Measurements from ENCODE around the gene NUP98. TPM values are rescaled to one million over a fixed set of nuclear protein-coding genes. Genes with fewer than 3 reads are reported as not detected.

The NUP98 gene
- total and polyA plus RNA-seq, 10 of the 15 experiments (the other 5 are each of a cell fraction or from before 2014, with no cell fraction given) = 21.7 to 108 (median 78.9) TPM

- Histone ChIP-seq H3K27ac (ENCODE audit: control insufficient read depth, insufficient read depth) (no peak overlapping the region), H3K4me3 (no peak overlapping the region), H3K27me3 (replicated peaks in 1 of 2; ENCODE audit: control insufficient read depth in 2 of 2, insufficient read depth in 2 of 2, low read length in 1 of 2) (no peaks in the 10 kb centered on the region), H4K20me1 (ENCODE audit: control insufficient read depth, insufficient read depth) (no peaks in the 10 kb centered on the region), H3K79me2 (ENCODE audit: control insufficient read depth, insufficient read depth, low read length) (no peaks in the 10 kb centered on the region), H3K4me1 (ENCODE audit: control insufficient read depth, insufficient read depth, low read length) (no peaks in the 10 kb centered on the region), H3K9me3 (replicated peaks; ENCODE audit: control insufficient read depth, insufficient read depth, low read length) (no peaks in the 10 kb centered on the region), H3K9ac (ENCODE audit: control insufficient read depth, insufficient read depth, low read length) (no peak overlapping the region), H2AFZ (ENCODE audit: control insufficient read depth, low read depth, low read length) (no peak overlapping the region), H3K36me3 (ENCODE audit: control insufficient read depth in 2 of 2, insufficient read depth in 2 of 2, low read length in 1 of 2) (peaks cover 10 to 40% of the 10 kb centered on the region in 2 experiments), H3K4me2 (ENCODE audit: control insufficient read depth, insufficient read depth) (no peak overlapping the region)
- FAIRE-seq (no peak), ATAC-seq (no peak), DNase-seq (ENCODE audit: low read depth, low spot score) (no peak)
- 97% methylated on average over 3 of the region's 3 CpGs for WGBS (ENCODE audit: insufficient coverage, insufficient replicate concordance, low lambda C conversion rate, missing lambda C conversion rate)
- ChIA-PET CTCF (interaction anchor here (1.0 kb wide), 1 partner anchor 105 kb away, joined by 5 read pairs; the partner anchor contains the start of gene PGAP2), RAD21 (ENCODE audit: unreplicated experiment) (no interaction called here), POLR2A (interaction anchor here (0.6 kb wide), 1 partner anchor 12 kb away, joined by 4 read pairs; no protein-coding TSS in a partner anchor), SMC1A (ENCODE audit: uncharacterized antibody, unreplicated experiment) (interaction anchor here (0.7 kb wide), 1 partner anchor 92 kb away, joined by 3 read pairs; no protein-coding TSS in a partner anchor)
- TF ChIP-seq RELA (IDR thresholded peaks at IDR 0.05; ENCODE audit: borderline replicate concordance, partially characterized antibody) (no peak), E2F8 (IDR thresholded peaks at IDR 0.05; ENCODE audit: low read depth, partially characterized antibody) (no peak), ZNF622 (IDR thresholded peaks at IDR 0.05) (no peak), CEBPZ (IDR thresholded peaks at IDR 0.05; ENCODE audit: low read depth, low read length) (no peak), NKRF (conservative IDR thresholded peaks at IDR 0.05) (no peak), SUZ12 (IDR thresholded peaks at IDR 0.05; ENCODE audit: unreplicated experiment) (no peak), CHD4 (IDR thresholded peaks at IDR 0.05) (no peak), ATF3 (IDR thresholded peaks at IDR 0.05; ENCODE audit: borderline replicate concordance, extremely low read depth, low read depth, low read length) (no peak)
- no TSS peak for BruUV-seq (replicated peaks)
- intact Hi-C loops (cut with micrococcal nuclease; ENCODE audit: unreplicated experiment) = loop anchor here (5.0 kb wide), 1 partner anchor 39 kb away; no protein-coding TSS in a partner anchor
- in situ Hi-C loops (cut with MboI) = no loop called here
Observed at GRCh38 chr11:3703383-3703782, 94.0 kb downstream of the NUP98 start.

Data from GM12878 (cell line).